Measurements from ENCODE around the gene FGFRL1.

The FGFRL1 gene

GRCh38 chr4:968621-969394 lies 42.6 kb upstream of the FGFRL1 start:
- no peaks in the 10 kb centered on the region for H3K79me2 ChIP-seq (ENCODE audit: control insufficient read depth, low read length)
- no peak overlapping the region for H3K27ac ChIP-seq (ENCODE audit: low read depth, low read length)
- no peak for TF ChIP-seq EZH2phosphoT487 (IDR thresholded peaks at IDR 0.05; ENCODE audit: borderline replicate concordance, low read length)
- TF ChIP-seq CTCF (IDR thresholded peaks at IDR 0.05; ENCODE audit: low read depth, low read length, poor library complexity, severe bottlenecking): no peak
- H3K4me2 ChIP-seq (ENCODE audit: low read length): no peak overlapping the region
- no peaks in the 10 kb centered on the region for H3K9me3 ChIP-seq (ENCODE audit: control insufficient read depth, insufficient read depth, low read length)
- H3K9me2 ChIP-seq (replicated peaks; ENCODE audit: control insufficient read depth, low read length): no peaks in the 10 kb centered on the region
- no peaks in the 10 kb centered on the region for H3K27me3 ChIP-seq (ENCODE audit: control insufficient read depth, low read length)
- peaks cover 7% of the 10 kb centered on the region for H3K4me1 ChIP-seq (ENCODE audit: control insufficient read depth, low read length)
- H3K36me3 ChIP-seq (ENCODE audit: control insufficient read depth, low read length): no peaks in the 10 kb centered on the region
- no peaks in the 10 kb centered on the region for H3F3A ChIP-seq (ENCODE audit: control insufficient read depth, insufficient read depth)
- peaks cover 14% of the 10 kb centered on the region; the same call in 1 of the 2 replicates for H4K20me1 ChIP-seq (ENCODE audit: control insufficient read depth, insufficient read depth, low read depth, low read length)
- no peak overlapping the region for H3K4me3 ChIP-seq (ENCODE audit: low read length)

GRCh38 chr4:970046-970745 lies 41.2 kb upstream of the FGFRL1 start:
- Histone ChIP-seq H3K4me1 (ENCODE audit: control insufficient read depth, low read length) (peaks cover 7% of the 10 kb centered on the region), H3K79me2 (ENCODE audit: control insufficient read depth, low read length) (no peaks in the 10 kb centered on the region), H3K36me3 (ENCODE audit: control insufficient read depth, low read length) (no peaks in the 10 kb centered on the region), H3K4me3 (ENCODE audit: low read length) (no peak overlapping the region), H4K20me1 (ENCODE audit: control insufficient read depth, insufficient read depth, low read depth, low read length) (peaks cover 14% of the 10 kb centered on the region; the same call in 1 of the 2 replicates), H3K4me2 (ENCODE audit: low read length) (no peak overlapping the region), H3K9me3 (ENCODE audit: control insufficient read depth, insufficient read depth, low read length) (no peaks in the 10 kb centered on the region), H3K27ac (ENCODE audit: low read depth, low read length) (no peak overlapping the region), H3F3A (ENCODE audit: control insufficient read depth, insufficient read depth) (no peaks in the 10 kb centered on the region), H3K9me2 (replicated peaks; ENCODE audit: control insufficient read depth, low read length) (no peaks in the 10 kb centered on the region), H3K27me3 (ENCODE audit: control insufficient read depth, low read length) (no peaks in the 10 kb centered on the region)
- no peak for TF ChIP-seq CTCF (IDR thresholded peaks at IDR 0.05; ENCODE audit: low read depth, low read length, poor library complexity, severe bottlenecking)
- no peak for TF ChIP-seq EZH2phosphoT487 (IDR thresholded peaks at IDR 0.05; ENCODE audit: borderline replicate concordance, low read length)

- Histone ChIP-seq H3K4me2 (ENCODE audit: low read length) (no peak overlapping the region), H3K36me3 (ENCODE audit: control insufficient read depth, low read length) (no peaks in the 10 kb centered on the region), H3F3A (ENCODE audit: control insufficient read depth, insufficient read depth) (no peaks in the 10 kb centered on the region), H3K4me3 (ENCODE audit: low read length) (no peak overlapping the region), H3K27me3 (ENCODE audit: control insufficient read depth, low read length) (no peaks in the 10 kb centered on the region), H3K79me2 (ENCODE audit: control insufficient read depth, low read length) (no peaks in the 10 kb centered on the region), H3K9me3 (ENCODE audit: control insufficient read depth, insufficient read depth, low read length) (no peaks in the 10 kb centered on the region), H3K27ac (ENCODE audit: low read depth, low read length) (no peak overlapping the region), H4K20me1 (ENCODE audit: control insufficient read depth, insufficient read depth, low read depth, low read length) (peaks cover 14% of the 10 kb centered on the region; the same call in 1 of the 2 replicates), H3K4me1 (ENCODE audit: control insufficient read depth, low read length) (peaks cover 7% of the 10 kb centered on the region), H3K9me2 (replicated peaks; ENCODE audit: control insufficient read depth, low read length) (no peaks in the 10 kb centered on the region)
- TF ChIP-seq CTCF (IDR thresholded peaks at IDR 0.05; ENCODE audit: low read depth, low read length, poor library complexity, severe bottlenecking) (no peak), EZH2phosphoT487 (IDR thresholded peaks at IDR 0.05; ENCODE audit: borderline replicate concordance, low read length) (no peak)
Measured at GRCh38 chr4:970854-971520, 40.4 kb upstream of the FGFRL1 start.
